Neural cell (in vitro differentiated cells): Measurements from ENCODE around the gene TOMM20.

Experiments
- EP300 ChIP-seq: fragments of 450-650 bp; conservative IDR thresholded peaks from 2 replicates; pipeline ENCODE4 v1.6.1; 2014; ENCODE audit warnings: antibody characterized with exemption, mild to moderate bottlenecking, moderate library complexity; ENCODE audit not compliant: poor library complexity, severe bottlenecking
- EZH2 ChIP-seq: fragments of 200-600, 300-800 bp; shearing (Covaris generic), sonication (generic); IDR thresholded peaks from 2 replicates; pipeline ENCODE4 v1.6.1; 2014; ENCODE audit warnings: antibody characterized with exemption, low read length, borderline replicate concordance, mild to moderate bottlenecking; ENCODE audit not compliant: insufficient read depth, poor library complexity, severe bottlenecking
- POLR2AphosphoS5 ChIP-seq: IDR thresholded peaks from 2 replicates; pipeline ENCODE4 v1.6.1; 2012
- RAD21 ChIP-seq: fragments of 450-650 bp; conservative IDR thresholded peaks from 2 replicates; pipeline ENCODE4 v1.6.1; 2014; ENCODE audit warnings: antibody characterized with exemption, mild to moderate bottlenecking, moderate library complexity
- SMC3 ChIP-seq: fragments of 450-650 bp; conservative IDR thresholded peaks from 2 replicates; pipeline ENCODE4 v1.6.1; 2014; ENCODE audit warnings: antibody characterized with exemption, mild to moderate bottlenecking, moderate library complexity; ENCODE audit not compliant: poor library complexity
- TAF1 ChIP-seq: IDR thresholded peaks from 2 replicates; pipeline ENCODE4 v1.6.1; 2012; ENCODE audit warnings: low read depth
- TF ChIP-seq, protein P1 (sequence below): fragments of 450-650 bp; IDR thresholded peaks from 2 replicates; pipeline ENCODE4 v1.5.1; 2014; ENCODE audit warnings: antibody characterized with exemption, mild to moderate bottlenecking, moderate library complexity; ENCODE audit not compliant: poor library complexity, severe bottlenecking
- TF ChIP-seq, protein P2 (sequence below): IDR thresholded peaks from 2 replicates; pipeline ENCODE4 v1.6.1; 2012; ENCODE audit warnings: borderline replicate concordance

- TF ChIP-seq, protein P1, sequence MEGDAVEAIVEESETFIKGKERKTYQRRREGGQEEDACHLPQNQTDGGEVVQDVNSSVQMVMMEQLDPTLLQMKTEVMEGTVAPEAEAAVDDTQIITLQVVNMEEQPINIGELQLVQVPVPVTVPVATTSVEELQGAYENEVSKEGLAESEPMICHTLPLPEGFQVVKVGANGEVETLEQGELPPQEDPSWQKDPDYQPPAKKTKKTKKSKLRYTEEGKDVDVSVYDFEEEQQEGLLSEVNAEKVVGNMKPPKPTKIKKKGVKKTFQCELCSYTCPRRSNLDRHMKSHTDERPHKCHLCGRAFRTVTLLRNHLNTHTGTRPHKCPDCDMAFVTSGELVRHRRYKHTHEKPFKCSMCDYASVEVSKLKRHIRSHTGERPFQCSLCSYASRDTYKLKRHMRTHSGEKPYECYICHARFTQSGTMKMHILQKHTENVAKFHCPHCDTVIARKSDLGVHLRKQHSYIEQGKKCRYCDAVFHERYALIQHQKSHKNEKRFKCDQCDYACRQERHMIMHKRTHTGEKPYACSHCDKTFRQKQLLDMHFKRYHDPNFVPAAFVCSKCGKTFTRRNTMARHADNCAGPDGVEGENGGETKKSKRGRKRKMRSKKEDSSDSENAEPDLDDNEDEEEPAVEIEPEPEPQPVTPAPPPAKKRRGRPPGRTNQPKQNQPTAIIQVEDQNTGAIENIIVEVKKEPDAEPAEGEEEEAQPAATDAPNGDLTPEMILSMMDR, result no peak
- TF ChIP-seq EZH2 (no peak), POLR2AphosphoS5 (no peak), EP300 (no peak), RAD21 (no peak), SMC3 (no peak), TAF1 (no peak)
- TF ChIP-seq, protein P2, sequence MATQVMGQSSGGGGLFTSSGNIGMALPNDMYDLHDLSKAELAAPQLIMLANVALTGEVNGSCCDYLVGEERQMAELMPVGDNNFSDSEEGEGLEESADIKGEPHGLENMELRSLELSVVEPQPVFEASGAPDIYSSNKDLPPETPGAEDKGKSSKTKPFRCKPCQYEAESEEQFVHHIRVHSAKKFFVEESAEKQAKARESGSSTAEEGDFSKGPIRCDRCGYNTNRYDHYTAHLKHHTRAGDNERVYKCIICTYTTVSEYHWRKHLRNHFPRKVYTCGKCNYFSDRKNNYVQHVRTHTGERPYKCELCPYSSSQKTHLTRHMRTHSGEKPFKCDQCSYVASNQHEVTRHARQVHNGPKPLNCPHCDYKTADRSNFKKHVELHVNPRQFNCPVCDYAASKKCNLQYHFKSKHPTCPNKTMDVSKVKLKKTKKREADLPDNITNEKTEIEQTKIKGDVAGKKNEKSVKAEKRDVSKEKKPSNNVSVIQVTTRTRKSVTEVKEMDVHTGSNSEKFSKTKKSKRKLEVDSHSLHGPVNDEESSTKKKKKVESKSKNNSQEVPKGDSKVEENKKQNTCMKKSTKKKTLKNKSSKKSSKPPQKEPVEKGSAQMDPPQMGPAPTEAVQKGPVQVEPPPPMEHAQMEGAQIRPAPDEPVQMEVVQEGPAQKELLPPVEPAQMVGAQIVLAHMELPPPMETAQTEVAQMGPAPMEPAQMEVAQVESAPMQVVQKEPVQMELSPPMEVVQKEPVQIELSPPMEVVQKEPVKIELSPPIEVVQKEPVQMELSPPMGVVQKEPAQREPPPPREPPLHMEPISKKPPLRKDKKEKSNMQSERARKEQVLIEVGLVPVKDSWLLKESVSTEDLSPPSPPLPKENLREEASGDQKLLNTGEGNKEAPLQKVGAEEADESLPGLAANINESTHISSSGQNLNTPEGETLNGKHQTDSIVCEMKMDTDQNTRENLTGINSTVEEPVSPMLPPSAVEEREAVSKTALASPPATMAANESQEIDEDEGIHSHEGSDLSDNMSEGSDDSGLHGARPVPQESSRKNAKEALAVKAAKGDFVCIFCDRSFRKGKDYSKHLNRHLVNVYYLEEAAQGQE, result no peak
These were observed 26.4 kb downstream of the TOMM20 start for GRCh38 chr1:235102259-235102582.
